NK-92 treated with Interleukin-12 subunit alpha and Interleukin-12 subunit beta, amount 100 ng/mL, for 24 hours (cell line): ENCODE data around the gene LTA4H.

Experiments used
- DNase-seq: peaks from one replicate; lab custom pipeline; 2025; lab: John Stamatoyannopoulos, UW

The LTA4H gene

GRCh38 chr12:96034621-96035282 lies 635 bp downstream of the LTA4H start:
- DNase-seq: no peak

- DNase-seq: no peak
Observed at GRCh38 chr12:96033549-96034389, 1.6 kb downstream of the LTA4H start.

- DNase-seq: no peak
Observed at GRCh38 chr12:96029826-96030225, 5.6 kb downstream of the LTA4H start.

GRCh38 chr12:96028538-96028937 lies 6.8 kb downstream of the LTA4H start:
- no peak for DNase-seq

- no peak for DNase-seq
Observed at GRCh38 chr12:96026331-96026730, 9.1 kb downstream of the LTA4H start.

GRCh38 chr12:96025518-96025917 lies 9.9 kb downstream of the LTA4H start:
- no peak for DNase-seq

- DNase-seq: no peak
Observed at GRCh38 chr12:96020314-96021003, 14.9 kb downstream of the LTA4H start.

- no peak for DNase-seq
Observed at GRCh38 chr12:96015672-96016071, 19.7 kb downstream of the LTA4H start.

GRCh38 chr12:96014943-96015599 lies 20.3 kb downstream of the LTA4H start:
- DNase-seq: no peak

GRCh38 chr12:96007729-96008128 lies 27.7 kb downstream of the LTA4H start:
- DNase-seq: no peak

- no peak for DNase-seq
Observed at GRCh38 chr12:96006727-96007126, 28.7 kb downstream of the LTA4H start.

- no peak for DNase-seq
Observed at GRCh38 chr12:96000858-96001257, 34.5 kb downstream of the LTA4H start.

GRCh38 chr12:95999484-95999883 lies 35.9 kb downstream of the LTA4H start:
- DNase-seq: no peak

- DNase-seq: peak; percentile 15
Observed at GRCh38 chr12:95998611-95999286, 36.6 kb downstream of the LTA4H start.

GRCh38 chr12:95997911-95998510 lies 37.4 kb downstream of the LTA4H start:
- no peak for DNase-seq

GRCh38 chr12:95997276-95997675 lies 38.1 kb downstream of the LTA4H start:
- no peak for DNase-seq

- peak; percentile 30 for DNase-seq
Observed at GRCh38 chr12:95996034-95996658, 39.2 kb downstream of the LTA4H start, which contains the start of gene HAL. Gene HAL, minus strand, starts transcription at chr12:95996344. Its CDS starts 434 bp downstream, at chr12:95995910.

GRCh38 chr12:95995238-95996031 lies 40.0 kb downstream of the LTA4H start:
- no peak for DNase-seq

- no peak for DNase-seq
Observed at GRCh38 chr12:95994476-95994875, 40.9 kb downstream of the LTA4H start.

GRCh38 chr12:95993907-95994306 lies 41.5 kb downstream of the LTA4H start:
- no peak for DNase-seq
